ENCODE measurements around the gene RAB9A. TPM values are rescaled to one million over a fixed set of nuclear protein-coding genes. Genes with fewer than 3 reads are reported as not detected.
A peak's percentile ranks its signal among the peaks of the same experiment; 100 is the strongest.

The RAB9A gene
- total and polyA plus RNA-seq, 10 of the 15 experiments (the other 5 are each of a cell fraction or from before 2014, with no cell fraction given): 42.1 to 142 (median 49.9) TPM

DNA sequence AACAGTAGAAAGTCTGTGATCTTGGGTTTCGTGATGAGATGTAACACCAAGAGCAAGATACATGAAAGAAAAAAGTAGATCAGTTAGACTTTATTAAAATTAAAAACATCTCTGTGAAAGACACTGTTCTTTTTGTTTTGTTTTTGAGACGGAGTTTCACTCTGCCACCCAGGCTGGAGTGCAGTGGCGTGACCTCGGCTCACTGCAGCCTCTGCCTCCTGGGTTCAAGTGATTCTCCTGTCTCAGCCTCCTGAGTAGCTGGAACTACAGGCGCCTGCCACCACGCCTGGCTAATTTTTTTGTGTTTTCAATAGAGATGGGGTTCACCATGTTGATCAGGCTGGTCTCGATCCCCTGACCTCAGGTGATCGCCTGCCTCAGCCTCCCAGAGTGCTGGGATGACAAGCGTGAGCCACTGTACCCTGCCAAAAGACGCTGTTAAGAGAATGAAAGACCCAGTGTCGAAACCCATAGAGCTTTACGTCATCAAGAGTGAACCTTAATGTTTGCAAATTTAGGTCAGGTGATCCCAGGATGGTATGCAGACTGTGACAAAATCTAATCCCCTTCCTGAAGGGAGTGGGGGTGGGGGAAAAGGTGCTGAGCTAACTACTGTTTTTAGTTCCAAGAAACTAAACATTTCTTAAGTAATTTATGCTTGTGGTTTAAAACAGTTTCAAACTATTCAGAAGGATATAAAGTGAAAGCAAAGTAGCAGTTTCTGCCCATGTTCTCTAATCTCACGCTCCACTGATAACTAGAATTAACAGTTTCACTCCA, 53.7 kb downstream of the RAB9A start (continued):
- TF ChIP-seq, protein P1, sequence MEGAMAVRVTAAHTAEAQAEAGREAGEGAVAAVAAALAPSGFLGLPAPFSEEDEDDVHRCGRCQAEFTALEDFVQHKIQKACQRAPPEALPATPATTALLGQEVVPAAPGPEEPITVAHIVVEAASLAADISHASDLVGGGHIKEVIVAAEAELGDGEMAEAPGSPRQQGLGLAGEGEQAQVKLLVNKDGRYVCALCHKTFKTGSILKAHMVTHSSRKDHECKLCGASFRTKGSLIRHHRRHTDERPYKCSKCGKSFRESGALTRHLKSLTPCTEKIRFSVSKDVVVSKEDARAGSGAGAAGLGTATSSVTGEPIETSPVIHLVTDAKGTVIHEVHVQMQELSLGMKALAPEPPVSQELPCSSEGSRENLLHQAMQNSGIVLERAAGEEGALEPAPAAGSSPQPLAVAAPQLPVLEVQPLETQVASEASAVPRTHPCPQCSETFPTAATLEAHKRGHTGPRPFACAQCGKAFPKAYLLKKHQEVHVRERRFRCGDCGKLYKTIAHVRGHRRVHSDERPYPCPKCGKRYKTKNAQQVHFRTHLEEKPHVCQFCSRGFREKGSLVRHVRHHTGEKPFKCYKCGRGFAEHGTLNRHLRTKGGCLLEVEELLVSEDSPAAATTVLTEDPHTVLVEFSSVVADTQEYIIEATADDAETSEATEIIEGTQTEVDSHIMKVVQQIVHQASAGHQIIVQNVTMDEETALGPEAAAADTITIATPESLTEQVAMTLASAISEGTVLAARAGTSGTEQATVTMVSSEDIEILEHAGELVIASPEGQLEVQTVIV (IDR thresholded peaks at IDR 0.05; ENCODE audit: borderline replicate concordance, partially characterized antibody): no peak
- TF ChIP-seq CHD4 (IDR thresholded peaks at IDR 0.05) (no peak), BACH1 (IDR thresholded peaks at IDR 0.05; ENCODE audit: borderline replicate concordance) (peak; percentile 45; the same call in 1 of the 2 replicates), SP1 (IDR thresholded peaks at IDR 0.05; ENCODE audit: low read depth, low read length) (no peak), NFIC (IDR thresholded peaks at IDR 0.05; ENCODE audit: low read depth, low read length) (peak; percentile 85), EED (IDR thresholded peaks at IDR 0.05; ENCODE audit: low read depth) (peak; percentile 69), EZH2 (IDR thresholded peaks at IDR 0.05; ENCODE audit: borderline replicate concordance, control insufficient read depth, low read depth, low read length) (no peak), TARDBP (IDR thresholded peaks at IDR 0.05; ENCODE audit: borderline replicate concordance) (no peak), ZNF622 (IDR thresholded peaks at IDR 0.05) (no peak), NRF1 (conservative IDR thresholded peaks at IDR 0.05; ENCODE audit: low read depth, low read length) (no peak), HDGF (IDR thresholded peaks at IDR 0.05) (peak; percentile 78), SUZ12 (IDR thresholded peaks at IDR 0.05; ENCODE audit: unreplicated experiment) (no peak), CREB1 (IDR thresholded peaks at IDR 0.05; ENCODE audit: low read depth) (peak; percentile 84), YY1 (IDR thresholded peaks at IDR 0.05; ENCODE audit: low read depth, low read length) (no peak), SMC3 (IDR thresholded peaks at IDR 0.05; ENCODE audit: borderline replicate concordance, low read length) (no peak), HCFC1 (IDR thresholded peaks at IDR 0.05; ENCODE audit: low read length) (no peak), RUNX3 (IDR thresholded peaks at IDR 0.05; ENCODE audit: low read length) (peak; percentile 87), ZNF24 (IDR thresholded peaks at IDR 0.05) (no peak), POLR2AphosphoS2 (IDR thresholded peaks at IDR 0.05; ENCODE audit: low read depth, low read length) (no peak), SMAD1 (IDR thresholded peaks at IDR 0.05; ENCODE audit: low read depth, partially characterized antibody) (no peak)
- TF ChIP-seq, protein P2, sequence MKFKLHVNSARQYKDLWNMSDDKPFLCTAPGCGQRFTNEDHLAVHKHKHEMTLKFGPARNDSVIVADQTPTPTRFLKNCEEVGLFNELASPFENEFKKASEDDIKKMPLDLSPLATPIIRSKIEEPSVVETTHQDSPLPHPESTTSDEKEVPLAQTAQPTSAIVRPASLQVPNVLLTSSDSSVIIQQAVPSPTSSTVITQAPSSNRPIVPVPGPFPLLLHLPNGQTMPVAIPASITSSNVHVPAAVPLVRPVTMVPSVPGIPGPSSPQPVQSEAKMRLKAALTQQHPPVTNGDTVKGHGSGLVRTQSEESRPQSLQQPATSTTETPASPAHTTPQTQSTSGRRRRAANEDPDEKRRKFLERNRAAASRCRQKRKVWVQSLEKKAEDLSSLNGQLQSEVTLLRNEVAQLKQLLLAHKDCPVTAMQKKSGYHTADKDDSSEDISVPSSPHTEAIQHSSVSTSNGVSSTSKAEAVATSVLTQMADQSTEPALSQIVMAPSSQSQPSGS (IDR thresholded peaks at IDR 0.05; ENCODE audit: low read length): peak; percentile 89
- TF ChIP-seq, protein P3, sequence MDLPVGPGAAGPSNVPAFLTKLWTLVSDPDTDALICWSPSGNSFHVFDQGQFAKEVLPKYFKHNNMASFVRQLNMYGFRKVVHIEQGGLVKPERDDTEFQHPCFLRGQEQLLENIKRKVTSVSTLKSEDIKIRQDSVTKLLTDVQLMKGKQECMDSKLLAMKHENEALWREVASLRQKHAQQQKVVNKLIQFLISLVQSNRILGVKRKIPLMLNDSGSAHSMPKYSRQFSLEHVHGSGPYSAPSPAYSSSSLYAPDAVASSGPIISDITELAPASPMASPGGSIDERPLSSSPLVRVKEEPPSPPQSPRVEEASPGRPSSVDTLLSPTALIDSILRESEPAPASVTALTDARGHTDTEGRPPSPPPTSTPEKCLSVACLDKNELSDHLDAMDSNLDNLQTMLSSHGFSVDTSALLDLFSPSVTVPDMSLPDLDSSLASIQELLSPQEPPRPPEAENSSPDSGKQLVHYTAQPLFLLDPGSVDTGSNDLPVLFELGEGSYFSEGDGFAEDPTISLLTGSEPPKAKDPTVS (IDR thresholded peaks at IDR 0.05; ENCODE audit: low read depth, low read length): no peak
- TF ChIP-seq, protein P4, sequence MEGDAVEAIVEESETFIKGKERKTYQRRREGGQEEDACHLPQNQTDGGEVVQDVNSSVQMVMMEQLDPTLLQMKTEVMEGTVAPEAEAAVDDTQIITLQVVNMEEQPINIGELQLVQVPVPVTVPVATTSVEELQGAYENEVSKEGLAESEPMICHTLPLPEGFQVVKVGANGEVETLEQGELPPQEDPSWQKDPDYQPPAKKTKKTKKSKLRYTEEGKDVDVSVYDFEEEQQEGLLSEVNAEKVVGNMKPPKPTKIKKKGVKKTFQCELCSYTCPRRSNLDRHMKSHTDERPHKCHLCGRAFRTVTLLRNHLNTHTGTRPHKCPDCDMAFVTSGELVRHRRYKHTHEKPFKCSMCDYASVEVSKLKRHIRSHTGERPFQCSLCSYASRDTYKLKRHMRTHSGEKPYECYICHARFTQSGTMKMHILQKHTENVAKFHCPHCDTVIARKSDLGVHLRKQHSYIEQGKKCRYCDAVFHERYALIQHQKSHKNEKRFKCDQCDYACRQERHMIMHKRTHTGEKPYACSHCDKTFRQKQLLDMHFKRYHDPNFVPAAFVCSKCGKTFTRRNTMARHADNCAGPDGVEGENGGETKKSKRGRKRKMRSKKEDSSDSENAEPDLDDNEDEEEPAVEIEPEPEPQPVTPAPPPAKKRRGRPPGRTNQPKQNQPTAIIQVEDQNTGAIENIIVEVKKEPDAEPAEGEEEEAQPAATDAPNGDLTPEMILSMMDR (IDR thresholded peaks at IDR 0.05 in 2 of 3, conservative IDR thresholded peaks at IDR 0.05 in 1 of 3; ENCODE audit: control insufficient read depth in 2 of 3, extremely low read depth in 1 of 3, insufficient read depth in 1 of 3, low read depth in 3 of 3, low read length in 3 of 3): no peak
- TF ChIP-seq, protein P5, sequence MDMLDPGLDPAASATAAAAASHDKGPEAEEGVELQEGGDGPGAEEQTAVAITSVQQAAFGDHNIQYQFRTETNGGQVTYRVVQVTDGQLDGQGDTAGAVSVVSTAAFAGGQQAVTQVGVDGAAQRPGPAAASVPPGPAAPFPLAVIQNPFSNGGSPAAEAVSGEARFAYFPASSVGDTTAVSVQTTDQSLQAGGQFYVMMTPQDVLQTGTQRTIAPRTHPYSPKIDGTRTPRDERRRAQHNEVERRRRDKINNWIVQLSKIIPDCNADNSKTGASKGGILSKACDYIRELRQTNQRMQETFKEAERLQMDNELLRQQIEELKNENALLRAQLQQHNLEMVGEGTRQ (IDR thresholded peaks at IDR 0.05; ENCODE audit: borderline replicate concordance, low read depth, low read length): peak; percentile 54; the same call in 1 of the 2 replicates
